GM23248 (cell line): ENCODE results near the gene C10orf90.

Experiments
- EZH2 ChIP-seq: fragments of 200-600 bp; sonication (generic); IDR thresholded peaks from 2 replicates; pipeline ENCODE4 v1.6.1; 2018; ENCODE audit warnings: antibody characterized with exemption, mild to moderate bottlenecking; ENCODE audit not compliant: insufficient read depth, poor library complexity, severe bottlenecking
- EZH2phosphoT487 ChIP-seq: fragments of 200-600 bp; sonication (generic); IDR thresholded peaks from 2 replicates; pipeline ENCODE4 v1.6.1; 2018; ENCODE audit warnings: antibody characterized with exemption, moderate library complexity, mild to moderate bottlenecking, low read depth; ENCODE audit not compliant: insufficient read depth

DNA sequence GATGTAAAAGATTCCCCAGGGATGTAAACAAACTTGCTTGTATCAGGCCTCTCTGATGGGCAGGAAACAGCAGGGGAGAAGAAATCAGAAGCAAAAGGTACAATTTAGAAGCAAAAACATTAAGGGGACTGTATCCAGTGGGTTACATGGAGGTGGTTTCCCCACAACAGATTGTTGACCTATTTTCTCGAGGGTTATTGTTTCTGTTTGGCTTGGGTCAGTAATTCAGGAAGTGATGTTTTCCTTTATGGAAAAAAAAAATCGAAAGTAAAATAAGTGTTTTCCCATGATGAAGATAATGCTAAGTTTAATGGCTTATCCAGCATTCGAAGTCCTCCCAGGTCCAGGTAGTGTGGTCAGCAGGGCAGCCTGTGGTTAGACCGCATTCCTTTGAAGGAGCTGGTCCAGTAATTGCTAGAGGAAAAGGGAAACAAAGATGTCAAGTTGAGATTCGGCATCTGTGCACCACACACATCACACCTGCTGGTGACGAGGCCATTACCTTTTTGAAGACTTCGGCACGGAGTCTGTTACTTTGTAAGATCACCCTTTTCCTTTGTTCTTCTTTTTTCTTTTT lies 244.9 kb downstream of the C10orf90 start:
- TF ChIP-seq EZH2 = no peak
- TF ChIP-seq EZH2phosphoT487 = no peak
